H1 (cell line): Measurements from ENCODE around the gene ILDR2.

ENCODE experiments used
- EZH2 ChIP-seq: fragments of 200-600 bp; sonication (generic); IDR thresholded peaks from 2 replicates; pipeline ENCODE4 v1.7.1; 2012; ENCODE audit warnings: low read depth, mild to moderate bottlenecking, moderate library complexity, low read length, inconsistent platforms; ENCODE audit not compliant: severe bottlenecking
- NRF1 ChIP-seq: IDR thresholded peaks from 2 replicates; pipeline ENCODE4 v1.6.1; 2011; ENCODE audit warnings: mild to moderate bottlenecking, low read depth, low read length, improper control_type of control experiment
- PHF8 ChIP-seq: fragments of 200-600 bp; sonication (generic); conservative IDR thresholded peaks from 2 replicates; pipeline ENCODE4 v1.7.1; 2012; ENCODE audit warnings: low read depth, mild to moderate bottlenecking, inconsistent platforms, low read length, moderate library complexity
- POLR2AphosphoS5 ChIP-seq: IDR thresholded peaks from 2 replicates; pipeline ENCODE4 v1.6.1; 2011; ENCODE audit warnings: low read depth, low read length
- RNF2 ChIP-seq: fragments of 200-900, 300-1000 bp; sonication (generic); IDR thresholded peaks from 2 replicates; pipeline ENCODE4 v1.7.1; 2016; ENCODE audit warnings: borderline replicate concordance, low read depth, mild to moderate bottlenecking, antibody characterized with exemption, low read length; ENCODE audit not compliant: poor library complexity, severe bottlenecking; ENCODE audit errors: missing control alignments
- SIX5 ChIP-seq: IDR thresholded peaks from 2 replicates; pipeline ENCODE4 v1.6.1; 2011; ENCODE audit warnings: mild to moderate bottlenecking, low read depth, low read length
- SP1 ChIP-seq: IDR thresholded peaks from 2 replicates; pipeline ENCODE4 v1.6.1; 2011; ENCODE audit warnings: low read depth, low read length
- SP2 ChIP-seq: IDR thresholded peaks from 2 replicates; pipeline ENCODE4 v1.6.1; 2012; ENCODE audit warnings: mild to moderate bottlenecking, low read length, inconsistent platforms
- TAF1 ChIP-seq: IDR thresholded peaks from 2 replicates; pipeline ENCODE4 v1.6.1; 2011; ENCODE audit warnings: mild to moderate bottlenecking, low read depth, low read length
- TEAD4 ChIP-seq: IDR thresholded peaks from 2 replicates; pipeline ENCODE4 v1.6.1; 2012; ENCODE audit warnings: low read depth, low read length, inconsistent platforms, mixed read lengths
- ZNF274 ChIP-seq: IDR thresholded peaks from 2 replicates; pipeline ENCODE4 v1.7.0; 2012; ENCODE audit warnings: low read length, borderline replicate concordance; ENCODE audit errors: extremely low read depth
- TF ChIP-seq, protein P1 (sequence below): IDR thresholded peaks from 2 replicates; pipeline ENCODE4 v1.6.1; 2011; ENCODE audit warnings: low read depth, mild to moderate bottlenecking, low read length; ENCODE audit not compliant: insufficient read depth
- TF ChIP-seq, protein P2 (sequence below), 3 experiments: IDR thresholded peaks; 1 replicate in 2 of 3; 2 replicates in 1 of 3; pipeline versions ENCODE4 v1.5.1 to v1.6.1; 2011; ENCODE audit warnings: low read length in 3 of 3, mild to moderate bottlenecking in 3 of 3, inconsistent platforms in 2 of 3, low read depth in 1 of 3, moderate library complexity in 1 of 3; ENCODE audit not compliant: insufficient read depth in 1 of 3; ENCODE audit errors: control extremely low read depth in 1 of 3
- TF ChIP-seq, protein P3 (sequence below): IDR thresholded peaks from 2 replicates; pipeline ENCODE4 v1.6.1; 2011; ENCODE audit warnings: low read length, improper control_type of control experiment

DNA sequence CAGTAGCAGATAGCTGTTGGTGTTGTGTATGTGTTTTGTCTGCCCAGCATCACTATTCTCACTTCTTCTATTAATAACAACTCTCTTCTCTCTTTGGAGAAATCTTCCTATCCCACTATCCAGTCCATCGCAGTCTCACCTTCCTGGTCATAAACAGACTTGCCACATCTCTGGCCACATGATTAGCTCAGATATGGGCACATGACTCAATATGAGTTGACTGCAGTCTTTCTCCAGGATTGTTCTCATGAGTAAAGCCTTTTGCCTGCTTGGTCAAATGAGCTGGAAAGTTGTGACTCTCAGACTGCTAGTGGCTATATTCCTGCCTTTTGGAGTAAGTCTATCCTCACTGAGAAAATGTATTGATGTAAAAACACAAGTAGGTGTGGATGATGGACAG, 66.4 kb downstream of the ILDR2 start:
- TF ChIP-seq SP2 (no peak), TEAD4 (no peak), RNF2 (no peak), POLR2AphosphoS5 (no peak), ZNF274 (no peak), TAF1 (no peak), PHF8 (no peak), SP1 (no peak), SIX5 (no peak), EZH2 (no peak), NRF1 (no peak)
- TF ChIP-seq, protein P1, sequence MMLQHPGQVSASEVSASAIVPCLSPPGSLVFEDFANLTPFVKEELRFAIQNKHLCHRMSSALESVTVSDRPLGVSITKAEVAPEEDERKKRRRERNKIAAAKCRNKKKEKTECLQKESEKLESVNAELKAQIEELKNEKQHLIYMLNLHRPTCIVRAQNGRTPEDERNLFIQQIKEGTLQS: no peak
- TF ChIP-seq, protein P2, sequence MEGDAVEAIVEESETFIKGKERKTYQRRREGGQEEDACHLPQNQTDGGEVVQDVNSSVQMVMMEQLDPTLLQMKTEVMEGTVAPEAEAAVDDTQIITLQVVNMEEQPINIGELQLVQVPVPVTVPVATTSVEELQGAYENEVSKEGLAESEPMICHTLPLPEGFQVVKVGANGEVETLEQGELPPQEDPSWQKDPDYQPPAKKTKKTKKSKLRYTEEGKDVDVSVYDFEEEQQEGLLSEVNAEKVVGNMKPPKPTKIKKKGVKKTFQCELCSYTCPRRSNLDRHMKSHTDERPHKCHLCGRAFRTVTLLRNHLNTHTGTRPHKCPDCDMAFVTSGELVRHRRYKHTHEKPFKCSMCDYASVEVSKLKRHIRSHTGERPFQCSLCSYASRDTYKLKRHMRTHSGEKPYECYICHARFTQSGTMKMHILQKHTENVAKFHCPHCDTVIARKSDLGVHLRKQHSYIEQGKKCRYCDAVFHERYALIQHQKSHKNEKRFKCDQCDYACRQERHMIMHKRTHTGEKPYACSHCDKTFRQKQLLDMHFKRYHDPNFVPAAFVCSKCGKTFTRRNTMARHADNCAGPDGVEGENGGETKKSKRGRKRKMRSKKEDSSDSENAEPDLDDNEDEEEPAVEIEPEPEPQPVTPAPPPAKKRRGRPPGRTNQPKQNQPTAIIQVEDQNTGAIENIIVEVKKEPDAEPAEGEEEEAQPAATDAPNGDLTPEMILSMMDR (IDR thresholded peaks at IDR 0.05; ENCODE audit: control extremely low read depth in 1 of 3, insufficient read depth in 1 of 3, low read depth in 1 of 3, low read length in 3 of 3): no peak
- TF ChIP-seq, protein P3, sequence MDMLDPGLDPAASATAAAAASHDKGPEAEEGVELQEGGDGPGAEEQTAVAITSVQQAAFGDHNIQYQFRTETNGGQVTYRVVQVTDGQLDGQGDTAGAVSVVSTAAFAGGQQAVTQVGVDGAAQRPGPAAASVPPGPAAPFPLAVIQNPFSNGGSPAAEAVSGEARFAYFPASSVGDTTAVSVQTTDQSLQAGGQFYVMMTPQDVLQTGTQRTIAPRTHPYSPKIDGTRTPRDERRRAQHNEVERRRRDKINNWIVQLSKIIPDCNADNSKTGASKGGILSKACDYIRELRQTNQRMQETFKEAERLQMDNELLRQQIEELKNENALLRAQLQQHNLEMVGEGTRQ: no peak
